Islet of Langerhans (tissue), 1 donor: ENCODE data around the gene TTC39B.
A peak's percentile ranks its signal among the peaks of the same experiment; 100 is the strongest.

Experiments used
- FAIRE-seq: peaks from one replicate; lab custom pipeline; 2011; peaks lifted over from hg19 to GRCh38; lab: Jason Lieb, UNC

Gene TTC39B

GRCh38 chr9:15300218-15300617 is 6.8 kb downstream of the TTC39B start:
- FAIRE-seq, result no peak

DNA sequence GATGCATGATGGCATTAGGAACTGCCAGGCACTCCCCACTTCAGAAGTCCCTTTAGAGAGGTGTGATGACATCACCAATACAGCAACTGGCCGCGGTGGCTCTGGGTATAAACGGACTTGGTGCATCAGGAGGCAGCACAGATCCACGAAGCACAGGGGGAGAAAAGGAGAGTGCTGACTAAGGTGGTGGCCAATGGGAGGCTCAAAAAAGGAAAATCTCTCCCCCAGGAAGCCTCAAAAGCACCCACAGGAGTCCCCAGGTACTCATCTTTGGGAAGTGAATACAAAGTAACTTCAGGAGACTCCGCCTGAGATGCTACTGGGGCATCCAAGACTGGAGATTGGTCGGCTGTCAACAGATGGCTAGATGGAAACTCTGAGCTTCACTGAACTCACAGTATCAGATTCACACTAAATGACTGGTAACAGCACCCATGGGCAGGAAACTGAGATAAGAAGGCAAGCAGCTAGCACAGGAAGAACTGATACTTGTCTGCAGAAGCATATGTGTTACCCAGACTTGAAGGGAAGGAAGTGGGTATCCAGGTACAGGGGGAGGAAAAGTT is 7.6 kb downstream of the TTC39B start:
- no peak for FAIRE-seq

DNA sequence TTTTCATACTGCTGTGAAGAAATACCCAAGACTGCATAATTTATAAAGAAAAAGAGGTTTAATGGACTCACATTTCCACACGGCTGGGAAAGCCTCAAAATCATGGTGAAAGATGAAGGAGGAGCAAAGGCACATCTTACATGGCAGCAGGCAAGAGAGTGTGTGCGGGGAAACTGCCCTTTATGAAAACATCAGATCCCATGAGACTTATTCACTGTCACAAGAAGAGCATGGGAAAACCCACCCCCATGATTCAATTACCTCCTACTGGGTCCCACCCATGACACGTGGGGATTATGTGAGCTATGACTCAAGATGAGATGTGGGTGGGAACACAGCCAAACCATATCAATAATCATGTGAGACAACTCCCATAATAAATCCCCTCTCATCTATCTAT is 8.7 kb downstream of the TTC39B start:
- FAIRE-seq, result no peak

- FAIRE-seq, result no peak
Observed at GRCh38 chr9:15295761-15296405, 11.1 kb downstream of the TTC39B start.

GRCh38 chr9:15294604-15295003 is 12.4 kb downstream of the TTC39B start:
- FAIRE-seq, result no peak

DNA sequence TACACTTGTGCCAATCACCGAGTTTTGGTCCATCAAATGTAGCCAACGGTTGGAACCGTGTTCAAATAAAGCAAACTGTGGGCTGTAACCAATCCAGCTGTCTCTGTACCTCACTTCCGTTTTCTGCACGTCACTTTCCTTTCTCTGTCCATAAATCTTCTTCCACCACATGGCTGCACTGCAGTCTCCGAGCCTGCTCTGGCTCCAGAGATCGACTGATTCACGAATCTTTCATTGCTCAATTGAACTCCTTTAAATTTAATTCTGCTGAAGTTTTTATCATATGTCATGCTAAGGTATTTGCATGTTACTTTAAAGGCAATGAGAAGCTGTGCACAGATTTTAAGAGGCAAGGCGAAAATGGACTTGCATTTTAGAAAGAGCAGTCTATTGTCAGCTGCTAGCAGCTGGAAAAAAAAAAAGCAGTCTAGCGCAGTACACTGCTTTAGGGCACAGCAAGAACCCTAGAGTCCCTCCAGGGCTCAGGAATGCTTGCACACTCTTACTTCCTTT is 13.2 kb downstream of the TTC39B start:
- FAIRE-seq, result no peak

DNA sequence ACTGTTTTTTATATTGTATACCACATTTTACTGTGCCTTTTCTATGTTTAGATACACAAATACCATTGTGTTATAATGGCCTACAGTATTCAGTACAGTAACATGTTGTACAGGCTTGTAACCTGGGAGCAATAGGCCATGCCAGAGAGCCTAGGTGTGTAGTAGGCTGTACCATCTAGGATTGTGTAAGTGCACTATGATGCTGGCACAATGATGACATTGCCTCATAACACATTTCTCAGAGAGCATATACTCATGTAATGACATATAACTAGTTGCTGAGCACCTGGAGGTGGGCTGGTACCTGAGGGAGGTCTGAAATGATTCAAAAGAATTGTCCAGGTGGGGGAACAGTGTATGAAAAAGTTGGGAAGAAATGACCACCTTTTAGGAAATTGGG is 13.9 kb downstream of the TTC39B start:
- no peak for FAIRE-seq

GRCh38 chr9:15289603-15290002 is 17.4 kb downstream of the TTC39B start:
- no peak for FAIRE-seq

GRCh38 chr9:15287309-15287708 is 19.7 kb downstream of the TTC39B start:
- FAIRE-seq, result no peak

DNA sequence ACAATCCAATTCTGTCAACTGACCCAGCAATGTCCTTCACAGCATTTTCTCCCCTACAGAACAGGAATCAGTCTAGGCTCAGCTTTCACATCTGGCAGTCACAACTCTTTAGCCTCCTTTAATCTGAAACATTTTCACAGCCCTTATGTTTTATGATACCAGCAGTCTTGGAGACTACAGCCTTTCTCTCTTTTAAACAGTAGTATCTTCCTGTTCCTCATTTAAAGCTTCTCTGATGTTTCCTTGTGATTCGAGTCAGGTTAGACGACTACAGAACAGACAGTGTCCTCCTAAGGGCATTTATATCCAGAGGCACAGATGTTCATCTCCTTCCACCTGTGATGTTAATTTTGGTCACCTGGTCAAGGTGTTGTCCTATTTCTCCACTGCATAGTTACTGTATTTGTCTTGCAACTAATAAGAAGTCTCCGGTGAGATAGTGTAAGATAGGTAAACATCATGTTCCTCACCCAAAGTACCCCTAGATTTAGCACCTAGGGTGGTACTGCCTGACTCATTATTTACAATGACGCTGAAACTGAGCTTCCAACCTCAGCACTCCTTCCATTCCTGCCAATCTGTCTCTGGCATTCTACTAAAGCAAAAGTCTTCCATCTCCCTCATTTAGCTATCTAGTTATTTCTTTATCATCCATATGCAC is 20.7 kb downstream of the TTC39B start:
- no peak for FAIRE-seq

DNA sequence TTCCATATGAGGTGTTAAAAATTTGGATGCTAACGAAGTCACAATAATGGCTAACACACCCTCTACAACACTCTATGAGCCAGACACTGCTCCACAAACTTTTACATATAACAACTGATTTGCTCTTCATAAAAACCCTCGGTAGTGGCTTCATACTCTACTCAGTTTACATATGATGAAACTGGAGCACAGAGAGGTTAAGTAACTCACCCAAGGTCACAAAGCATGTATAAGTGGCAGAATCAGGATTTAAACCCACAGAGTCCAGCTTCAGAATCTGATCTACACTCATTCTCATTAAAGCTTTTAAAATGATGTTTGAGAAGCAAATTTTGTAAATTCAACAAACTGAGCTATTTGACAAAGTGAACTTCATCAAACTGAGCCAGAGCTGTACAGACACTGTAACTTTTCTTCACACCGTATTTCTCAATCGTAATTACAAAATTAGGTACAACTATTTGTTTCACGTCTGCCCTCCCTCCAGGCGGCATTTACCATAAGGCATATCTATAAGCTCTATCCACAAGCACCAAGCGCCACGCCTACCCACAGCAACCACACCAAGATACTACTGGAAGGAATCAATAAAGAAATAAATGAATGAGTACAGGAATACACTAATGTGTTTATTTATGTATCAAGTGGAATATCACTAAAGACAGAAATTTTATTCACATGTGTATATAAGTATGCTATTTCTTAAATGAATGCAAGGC is 24.3 kb downstream of the TTC39B start:
- FAIRE-seq, result no peak

GRCh38 chr9:15280647-15281046 is 26.4 kb downstream of the TTC39B start:
- no peak for FAIRE-seq

DNA sequence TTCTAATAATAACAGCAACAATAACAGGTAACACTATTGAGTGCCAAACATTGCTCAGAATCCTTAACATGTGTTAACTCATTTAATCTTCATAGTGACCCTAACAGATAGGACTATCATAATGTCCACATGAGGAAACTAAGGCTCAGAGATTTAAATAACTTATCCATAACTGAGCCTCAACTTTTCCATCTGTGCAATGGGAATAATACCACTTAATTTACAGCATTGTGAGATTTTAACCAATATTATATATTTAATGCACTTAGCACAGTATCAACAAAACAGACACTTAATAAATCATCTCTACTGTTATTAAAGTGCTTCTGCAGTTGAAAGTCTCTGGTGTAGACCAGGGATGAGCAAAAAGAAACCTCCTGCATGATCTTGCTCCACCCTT is 28.2 kb downstream of the TTC39B start:
- FAIRE-seq, result peak; percentile 82

GRCh38 chr9:15278091-15278687 is 28.8 kb downstream of the TTC39B start:
- FAIRE-seq, result no peak

DNA sequence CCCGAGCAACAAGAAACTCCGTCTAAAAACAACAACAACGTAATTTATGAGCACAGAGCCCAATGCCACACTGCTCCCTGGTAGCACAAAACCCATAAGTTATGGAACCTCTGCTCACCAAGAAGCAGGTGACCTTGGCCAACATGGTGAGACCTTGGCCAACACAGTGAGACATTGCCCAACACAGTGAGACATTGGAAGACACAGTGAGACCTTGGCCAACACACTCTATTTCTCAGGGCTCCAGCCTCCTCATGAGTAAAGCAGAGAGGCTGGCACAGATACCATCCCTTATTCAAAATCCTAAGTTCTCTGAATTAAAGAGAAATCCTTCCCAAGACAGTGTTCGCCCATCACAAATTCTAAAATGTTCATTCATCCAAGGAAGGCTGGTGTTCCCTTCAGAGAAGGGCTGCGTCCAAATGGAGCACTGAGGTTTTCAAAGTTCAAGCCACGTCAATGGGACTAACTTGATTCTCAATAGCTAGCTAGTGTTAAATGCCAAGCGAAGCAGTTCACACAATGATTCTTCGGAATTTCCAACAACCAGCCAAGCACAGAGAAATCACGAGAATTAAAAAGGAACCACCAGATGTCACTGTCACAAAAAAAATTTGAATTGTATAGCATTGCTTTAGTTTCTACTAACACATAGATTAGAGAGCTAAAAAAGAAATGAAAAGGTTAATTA is 29.5 kb downstream of the TTC39B start:
- peak; percentile 90 for FAIRE-seq

DNA sequence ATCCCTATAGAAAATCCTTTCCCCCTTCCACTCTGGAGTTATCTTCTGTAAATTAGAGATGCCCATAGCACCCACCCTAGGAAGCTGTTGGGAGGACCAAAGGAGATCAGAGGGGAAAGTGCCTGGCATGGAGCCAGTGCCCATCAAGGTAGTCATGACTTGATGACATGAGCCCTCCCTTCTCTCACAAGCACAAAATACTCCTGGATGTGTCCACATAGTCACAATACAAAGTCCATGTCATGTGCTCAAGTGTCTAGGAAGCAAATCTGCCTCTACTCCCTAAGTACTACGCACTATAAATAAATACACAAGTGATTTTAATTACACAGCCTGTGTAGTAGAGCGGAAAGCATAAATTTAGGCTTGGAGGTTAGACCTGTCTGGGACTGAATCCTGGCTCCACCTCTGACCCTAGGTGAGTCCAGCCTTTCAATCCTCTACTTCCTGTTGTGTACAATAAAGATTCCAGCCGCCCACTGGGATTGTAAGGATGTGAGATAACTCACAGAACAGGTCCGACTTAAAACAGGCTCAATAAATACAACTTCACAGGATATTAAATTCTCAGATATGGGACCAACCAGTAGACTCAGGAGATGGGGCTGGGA is 30.6 kb downstream of the TTC39B start:
- no peak for FAIRE-seq

- no peak for FAIRE-seq
Observed at GRCh38 chr9:15274425-15274824, 32.6 kb downstream of the TTC39B start.

DNA sequence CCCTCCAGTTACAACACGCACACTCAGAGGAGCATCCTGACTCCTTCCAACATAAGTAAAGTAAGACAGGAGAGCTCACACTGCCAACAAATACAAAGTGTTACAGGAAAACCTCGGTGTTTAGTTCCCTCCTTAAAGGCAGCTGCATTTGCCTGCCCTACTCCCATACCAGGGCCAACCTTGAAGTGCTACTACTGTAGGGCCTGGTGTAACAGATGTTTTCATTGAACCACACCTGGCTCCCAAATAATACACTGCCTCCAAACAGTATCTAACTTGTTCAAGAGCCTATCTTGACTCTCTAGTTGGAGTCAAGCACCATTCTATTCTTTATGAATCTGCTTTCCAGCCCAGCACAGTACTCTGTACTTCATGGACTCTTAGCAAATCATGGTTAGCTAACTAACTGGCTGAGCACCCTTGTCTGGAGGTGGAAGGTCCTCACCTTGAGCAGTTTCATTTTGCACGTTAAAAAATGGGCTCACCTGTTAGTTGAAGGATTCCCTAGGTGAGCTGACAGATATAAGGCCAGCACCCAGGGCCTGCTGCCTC is 34.6 kb downstream of the TTC39B start:
- no peak for FAIRE-seq

- no peak for FAIRE-seq
Observed at GRCh38 chr9:15271403-15271802, 35.6 kb downstream of the TTC39B start.

DNA sequence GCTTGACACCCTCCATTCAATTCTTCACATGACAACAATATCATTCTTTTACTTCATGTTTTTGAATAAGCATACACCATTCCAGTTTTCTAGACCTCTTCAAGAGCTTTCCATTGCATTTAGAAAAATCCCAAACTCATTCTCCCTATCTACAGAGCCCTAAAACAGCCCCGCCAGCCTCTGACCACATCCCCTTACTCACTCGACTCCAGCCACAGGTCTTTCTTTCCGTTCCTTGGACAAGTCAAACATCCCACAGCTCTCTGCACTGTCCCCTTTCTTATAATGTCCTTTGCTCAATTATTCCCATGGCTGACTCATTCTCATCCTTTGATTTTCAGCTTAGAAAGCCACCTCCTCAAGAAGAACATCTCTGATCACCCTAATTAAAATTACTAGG is 38.2 kb downstream of the TTC39B start:
- FAIRE-seq, result no peak

- FAIRE-seq, result no peak
Observed at GRCh38 chr9:15268317-15268716, 38.7 kb downstream of the TTC39B start.
